HG02973 (cell line): Measurements from ENCODE around the gene LRRC23.
A peak's percentile ranks its signal among the peaks of the same experiment; 100 is the strongest.
"Not testable (repeated sequence)": the region's sequence is repeated elsewhere in the genome, so short reads cannot be mapped to it uniquely, and the experiment has no call there.

Experiments
- ATAC-seq: cut with Tn5 transposase; IDR thresholded peaks from one replicate; pipeline ENCODE4 v1.9.1; 2021; ENCODE audit warnings: moderate library complexity; ENCODE audit not compliant: unreplicated experiment

LRRC23 gene

GRCh38 chr12:6872073-6873048 lies 32.3 kb upstream of the LRRC23 start:
- ATAC-seq = no peak

- peak; percentile 74 for ATAC-seq
These were observed 31.3 kb upstream of the LRRC23 start, which contains the start of gene SPSB2 for GRCh38 chr12:6873094-6874014. SPSB2 (minus strand) TSS chr12:6873303; CDS start chr12:6872901, 402 bp downstream.

- not testable (repeated sequence) for ATAC-seq
These were observed 30.6 kb upstream of the LRRC23 start for GRCh38 chr12:6874015-6874368.

GRCh38 chr12:6879824-6880223 lies 24.8 kb upstream of the LRRC23 start:
- ATAC-seq = not testable (repeated sequence)

- no peak for ATAC-seq
These were observed 21.4 kb upstream of the LRRC23 start for GRCh38 chr12:6883252-6883651.

- no peak for ATAC-seq
These were observed 20.9 kb upstream of the LRRC23 start for GRCh38 chr12:6883683-6884082.

- ATAC-seq = no peak
These were observed 20.1 kb upstream of the LRRC23 start for GRCh38 chr12:6884539-6884938.

- ATAC-seq = not testable (repeated sequence)
These were observed 18.2 kb upstream of the LRRC23 start for GRCh38 chr12:6886206-6886999.

GRCh38 chr12:6887460-6887859 lies 17.2 kb upstream of the LRRC23 start:
- no peak for ATAC-seq

GRCh38 chr12:6888360-6888759 lies 16.3 kb upstream of the LRRC23 start:
- no peak for ATAC-seq

GRCh38 chr12:6888794-6889193 lies 15.8 kb upstream of the LRRC23 start:
- ATAC-seq = not testable (repeated sequence)

- not testable (repeated sequence) for ATAC-seq
These were observed 14.6 kb upstream of the LRRC23 start for GRCh38 chr12:6889775-6890573.

- peak; percentile 91 for ATAC-seq
These were observed 13.6 kb upstream of the LRRC23 start for GRCh38 chr12:6890789-6891645.

GRCh38 chr12:6891646-6892001 lies 13.0 kb upstream of the LRRC23 start:
- no peak for ATAC-seq

GRCh38 chr12:6892683-6893082 lies 11.9 kb upstream of the LRRC23 start:
- ATAC-seq = not testable (repeated sequence)

- ATAC-seq = no peak
These were observed 10.3 kb upstream of the LRRC23 start for GRCh38 chr12:6894321-6894720.

- no peak for ATAC-seq
These were observed 7.7 kb upstream of the LRRC23 start for GRCh38 chr12:6896846-6897435.

- ATAC-seq = no peak
These were observed 5.2 kb upstream of the LRRC23 start for GRCh38 chr12:6899427-6899826.
